ENCODE measurements around the gene SERPINA12. TPM values are rescaled to one million over a fixed set of nuclear protein-coding genes. Genes with fewer than 3 reads are reported as not detected.
A peak's percentile ranks its signal among the peaks of the same experiment; 100 is the strongest.

The SERPINA12 gene
- total and polyA plus RNA-seq, 2 of the 13 experiments (the other 11 are each of a cell fraction or from before 2014, with no cell fraction given): 0.08 TPM; not detected in 1

GRCh38 chr14:94548131-94548998 is 39.1 kb upstream of the SERPINA12 start (continued):
- TF ChIP-seq PCBP1 (IDR thresholded peaks at IDR 0.05; ENCODE audit: borderline replicate concordance, low read depth, low read length) (no peak), ZNF205 (CRISPR knock-in tag; IDR thresholded peaks at IDR 0.05) (no peak), ZNF3 (CRISPR knock-in tag; IDR thresholded peaks at IDR 0.05) (no peak), SETDB1 (CRISPR knock-in tag; IDR thresholded peaks at IDR 0.05; ENCODE audit: borderline replicate concordance) (no peak)
- TF ChIP-seq, protein P1, sequence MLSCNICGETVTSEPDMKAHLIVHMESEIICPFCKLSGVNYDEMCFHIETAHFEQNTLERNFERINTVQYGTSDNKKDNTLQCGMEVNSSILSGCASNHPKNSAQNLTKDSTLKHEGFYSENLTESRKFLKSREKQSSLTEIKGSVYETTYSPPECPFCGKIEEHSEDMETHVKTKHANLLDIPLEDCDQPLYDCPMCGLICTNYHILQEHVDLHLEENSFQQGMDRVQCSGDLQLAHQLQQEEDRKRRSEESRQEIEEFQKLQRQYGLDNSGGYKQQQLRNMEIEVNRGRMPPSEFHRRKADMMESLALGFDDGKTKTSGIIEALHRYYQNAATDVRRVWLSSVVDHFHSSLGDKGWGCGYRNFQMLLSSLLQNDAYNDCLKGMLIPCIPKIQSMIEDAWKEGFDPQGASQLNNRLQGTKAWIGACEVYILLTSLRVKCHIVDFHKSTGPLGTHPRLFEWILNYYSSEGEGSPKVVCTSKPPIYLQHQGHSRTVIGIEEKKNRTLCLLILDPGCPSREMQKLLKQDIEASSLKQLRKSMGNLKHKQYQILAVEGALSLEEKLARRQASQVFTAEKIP (CRISPR knock-in tag; IDR thresholded peaks at IDR 0.05; ENCODE audit: borderline replicate concordance): no peak

DNA sequence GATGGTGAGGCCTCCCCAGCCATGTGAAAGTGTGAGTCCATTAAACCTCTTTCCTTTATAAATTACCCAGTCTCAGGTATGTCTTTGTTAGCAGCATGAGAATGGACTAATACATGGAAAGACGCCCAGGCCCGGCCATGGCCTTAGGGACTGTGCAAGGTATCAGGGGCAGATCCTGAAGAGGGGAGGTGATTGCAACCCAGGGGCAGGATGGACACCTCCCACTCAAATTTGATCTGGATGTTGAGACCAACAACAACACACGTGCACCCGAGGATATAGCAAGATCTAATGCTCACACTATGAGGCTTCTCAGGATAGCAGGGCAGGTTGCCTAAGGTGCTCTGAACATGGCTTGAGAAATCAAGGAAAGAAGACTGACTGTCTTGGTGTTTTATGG is 38.5 kb upstream of the SERPINA12 start:
- H3K9me3 ChIP-seq (ENCODE audit: low read length): peaks cover 8% of the 10 kb centered on the region
- no TSS peak for BruUV-seq (replicated peaks)
- 68% methylated on average over 4 of the region's 4 CpGs for WGBS (ENCODE audit: low lambda C conversion rate)
- no peaks in the 10 kb centered on the region for H3K36me3 ChIP-seq (replicated peaks in 1 of 2; ENCODE audit: control insufficient read depth in 1 of 2, insufficient read depth in 2 of 2, low read length in 2 of 2)
- H3K27ac ChIP-seq (ENCODE audit: extremely low read length, insufficient read depth, low read length): peak overlapping the region; percentile 31
- FAIRE-seq (no peak), DNase-seq (ENCODE audit: low spot score) (no peak), ATAC-seq (no peak)
- ChIA-PET CTCF (ENCODE audit: low intra/inter-chr PET ratio, low total read pairs) (interaction anchor here (1.3 to 3.1 kb wide), 2 partner anchors 114 to 133 kb away, joined by 3 to 14 read pairs; no protein-coding TSS in a partner anchor), POLR2A (interaction anchor here (0.8 to 3.0 kb wide), 14 partner anchors 7 to 70 kb away, joined by 3 to 23 read pairs (median 5); partner anchors contain the start of genes SERPINA3, SERPINA4 and SERPINA5)
- no peaks in the 10 kb centered on the region for H3K79me2 ChIP-seq (ENCODE audit: insufficient read depth, low read length)
- intact Hi-C loops (cut with micrococcal nuclease; ENCODE audit: unreplicated experiment): loop anchor here (1.0 to 2.0 kb wide), 2 partner anchors 51 to 113 kb away; no protein-coding TSS in a partner anchor
- peak overlapping the region; percentile 76 for H3K4me2 ChIP-seq (ENCODE audit: low read depth, low read length)
- no peak overlapping the region for H2AFZ ChIP-seq (ENCODE audit: low read length)
- H3K27me3 ChIP-seq (ENCODE audit: control insufficient read depth in 1 of 2, insufficient read depth in 2 of 2, low read length in 2 of 2): no peaks in the 10 kb centered on the region
- H3K4me3 ChIP-seq (replicated peaks in 1 of 3; ENCODE audit: insufficient read depth in 1 of 3, low read depth in 2 of 3, low read length in 3 of 3): no peak overlapping the region
- H3K9ac ChIP-seq (ENCODE audit: insufficient read depth, low read depth, low read length): no peak overlapping the region
- in situ Hi-C loops (cut with HindIII; ENCODE audit: extremely low pct_ligation_motif_present, low pct_unique_long_range_greater_than_20kb): loop anchor here (5.0 to 10.0 kb wide), 2 partner anchors 120 to 137 kb away; no protein-coding TSS in a partner anchor
- H4K20me1 ChIP-seq (ENCODE audit: insufficient read depth, low read length): no peaks in the 10 kb centered on the region
- peaks cover 88% of the 10 kb centered on the region for H3K4me1 ChIP-seq (ENCODE audit: insufficient read depth, low read length)
- TF ChIP-seq, protein P2, sequence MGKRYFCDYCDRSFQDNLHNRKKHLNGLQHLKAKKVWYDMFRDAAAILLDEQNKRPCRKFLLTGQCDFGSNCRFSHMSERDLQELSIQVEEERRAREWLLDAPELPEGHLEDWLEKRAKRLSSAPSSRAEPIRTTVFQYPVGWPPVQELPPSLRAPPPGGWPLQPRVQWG (CRISPR knock-in tag; IDR thresholded peaks at IDR 0.05; ENCODE audit: borderline replicate concordance, low read depth): no peak
- no peak for TF ChIP-seq ZNF335 (CRISPR knock-in tag; IDR thresholded peaks at IDR 0.05)
- TF ChIP-seq, protein P3, sequence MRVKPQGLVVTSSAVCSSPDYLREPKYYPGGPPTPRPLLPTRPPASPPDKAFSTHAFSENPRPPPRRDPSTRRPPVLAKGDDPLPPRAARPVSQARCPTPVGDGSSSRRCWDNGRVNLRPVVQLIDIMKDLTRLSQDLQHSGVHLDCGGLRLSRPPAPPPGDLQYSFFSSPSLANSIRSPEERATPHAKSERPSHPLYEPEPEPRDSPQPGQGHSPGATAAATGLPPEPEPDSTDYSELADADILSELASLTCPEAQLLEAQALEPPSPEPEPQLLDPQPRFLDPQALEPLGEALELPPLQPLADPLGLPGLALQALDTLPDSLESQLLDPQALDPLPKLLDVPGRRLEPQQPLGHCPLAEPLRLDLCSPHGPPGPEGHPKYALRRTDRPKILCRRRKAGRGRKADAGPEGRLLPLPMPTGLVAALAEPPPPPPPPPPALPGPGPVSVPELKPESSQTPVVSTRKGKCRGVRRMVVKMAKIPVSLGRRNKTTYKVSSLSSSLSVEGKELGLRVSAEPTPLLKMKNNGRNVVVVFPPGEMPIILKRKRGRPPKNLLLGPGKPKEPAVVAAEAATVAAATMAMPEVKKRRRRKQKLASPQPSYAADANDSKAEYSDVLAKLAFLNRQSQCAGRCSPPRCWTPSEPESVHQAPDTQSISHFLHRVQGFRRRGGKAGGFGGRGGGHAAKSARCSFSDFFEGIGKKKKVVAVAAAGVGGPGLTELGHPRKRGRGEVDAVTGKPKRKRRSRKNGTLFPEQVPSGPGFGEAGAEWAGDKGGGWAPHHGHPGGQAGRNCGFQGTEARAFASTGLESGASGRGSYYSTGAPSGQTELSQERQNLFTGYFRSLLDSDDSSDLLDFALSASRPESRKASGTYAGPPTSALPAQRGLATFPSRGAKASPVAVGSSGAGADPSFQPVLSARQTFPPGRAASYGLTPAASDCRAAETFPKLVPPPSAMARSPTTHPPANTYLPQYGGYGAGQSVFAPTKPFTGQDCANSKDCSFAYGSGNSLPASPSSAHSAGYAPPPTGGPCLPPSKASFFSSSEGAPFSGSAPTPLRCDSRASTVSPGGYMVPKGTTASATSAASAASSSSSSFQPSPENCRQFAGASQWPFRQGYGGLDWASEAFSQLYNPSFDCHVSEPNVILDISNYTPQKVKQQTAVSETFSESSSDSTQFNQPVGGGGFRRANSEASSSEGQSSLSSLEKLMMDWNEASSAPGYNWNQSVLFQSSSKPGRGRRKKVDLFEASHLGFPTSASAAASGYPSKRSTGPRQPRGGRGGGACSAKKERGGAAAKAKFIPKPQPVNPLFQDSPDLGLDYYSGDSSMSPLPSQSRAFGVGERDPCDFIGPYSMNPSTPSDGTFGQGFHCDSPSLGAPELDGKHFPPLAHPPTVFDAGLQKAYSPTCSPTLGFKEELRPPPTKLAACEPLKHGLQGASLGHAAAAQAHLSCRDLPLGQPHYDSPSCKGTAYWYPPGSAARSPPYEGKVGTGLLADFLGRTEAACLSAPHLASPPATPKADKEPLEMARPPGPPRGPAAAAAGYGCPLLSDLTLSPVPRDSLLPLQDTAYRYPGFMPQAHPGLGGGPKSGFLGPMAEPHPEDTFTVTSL (CRISPR knock-in tag; IDR thresholded peaks at IDR 0.05; ENCODE audit: borderline replicate concordance): no peak
- TF ChIP-seq SIN3A (IDR thresholded peaks at IDR 0.05; ENCODE audit: borderline replicate concordance, low read depth, low read length): no peak
- TF ChIP-seq ATF7-NPFF (CRISPR knock-in tag; IDR thresholded peaks at IDR 0.05; ENCODE audit: low read depth): 0 out of 2 replicates have a peak, but pooled peaks have one; percentile 8

All from HepG2 (cell line).